Mucosa of stomach (tissue), 1 donor: ENCODE data around the gene PRKN.

Source experiments
- H3K27me3 ChIP-seq: one replicate; pipeline ENCODE4 v1.7.0; 2013; ENCODE audit warnings: mild to moderate bottlenecking, low read length; ENCODE audit not compliant: control insufficient read depth, insufficient read depth
- H3K36me3 ChIP-seq: one replicate; pipeline ENCODE4 v1.7.0; 2013; ENCODE audit warnings: low read length; ENCODE audit not compliant: control insufficient read depth, insufficient read depth
- H3K4me1 ChIP-seq: one replicate; pipeline ENCODE4 v1.7.0; 2013; ENCODE audit warnings: mild to moderate bottlenecking, low read length; ENCODE audit not compliant: control insufficient read depth, insufficient read depth
- H3K4me3 ChIP-seq: one replicate; pipeline ENCODE4 v1.7.0; 2013; ENCODE audit warnings: low read length
- H3K9ac ChIP-seq: one replicate; pipeline ENCODE4 v1.7.0; 2013; ENCODE audit warnings: mild to moderate bottlenecking, low read length, moderate library complexity
- H3K9me3 ChIP-seq: one replicate; pipeline ENCODE4 v1.7.0; 2013; ENCODE audit warnings: mild to moderate bottlenecking, low read length, moderate library complexity; ENCODE audit not compliant: control insufficient read depth
- donor health status: Pancreatic carcinoma.

PRKN gene

GRCh38 chr6:161946461-161946860 is 781.1 kb downstream of the PRKN start:
- no peaks in the 10 kb centered on the region for H3K4me1 ChIP-seq
- no peaks in the 10 kb centered on the region for H3K36me3 ChIP-seq
- H3K9me3 ChIP-seq = no peaks in the 10 kb centered on the region
- H3K9ac ChIP-seq = no peak overlapping the region
- H3K27me3 ChIP-seq = no peaks in the 10 kb centered on the region
- H3K4me3 ChIP-seq = no peak overlapping the region

GRCh38 chr6:161943561-161943960 is 784.0 kb downstream of the PRKN start:
- H3K4me1 ChIP-seq = no peaks in the 10 kb centered on the region
- H3K36me3 ChIP-seq = no peaks in the 10 kb centered on the region
- no peak overlapping the region for H3K9ac ChIP-seq
- H3K4me3 ChIP-seq = no peak overlapping the region
- no peaks in the 10 kb centered on the region for H3K27me3 ChIP-seq
- H3K9me3 ChIP-seq = no peaks in the 10 kb centered on the region

- Histone ChIP-seq H3K4me3 (no peak overlapping the region), H3K27me3 (no peaks in the 10 kb centered on the region), H3K9ac (no peak overlapping the region), H3K4me1 (no peaks in the 10 kb centered on the region), H3K9me3 (no peaks in the 10 kb centered on the region), H3K36me3 (no peaks in the 10 kb centered on the region)
Observed at GRCh38 chr6:161941565-161941964, 786.0 kb downstream of the PRKN start.

DNA sequence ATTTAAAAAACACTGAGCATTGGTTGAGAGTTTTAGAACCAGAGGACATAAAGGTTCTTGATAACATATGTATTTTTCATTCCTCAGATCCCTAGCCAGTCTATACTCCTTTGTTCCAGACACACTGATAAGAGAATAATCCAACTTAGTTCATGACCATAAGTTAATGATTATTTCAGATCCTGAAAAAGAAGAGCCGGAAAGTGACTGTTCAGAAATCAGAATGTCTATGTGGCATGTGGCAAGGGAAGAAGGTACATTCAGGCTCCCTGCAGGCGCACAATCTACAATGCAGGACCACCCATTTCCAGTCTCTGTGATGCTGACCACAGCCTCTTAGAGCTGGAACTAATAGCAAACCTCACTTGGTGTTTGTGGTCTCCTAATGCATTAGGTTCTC is 787.0 kb downstream of the PRKN start:
- Histone ChIP-seq H3K4me3 (no peak overlapping the region), H3K9ac (no peak overlapping the region), H3K4me1 (no peaks in the 10 kb centered on the region), H3K36me3 (no peaks in the 10 kb centered on the region), H3K27me3 (no peaks in the 10 kb centered on the region), H3K9me3 (no peaks in the 10 kb centered on the region)

DNA sequence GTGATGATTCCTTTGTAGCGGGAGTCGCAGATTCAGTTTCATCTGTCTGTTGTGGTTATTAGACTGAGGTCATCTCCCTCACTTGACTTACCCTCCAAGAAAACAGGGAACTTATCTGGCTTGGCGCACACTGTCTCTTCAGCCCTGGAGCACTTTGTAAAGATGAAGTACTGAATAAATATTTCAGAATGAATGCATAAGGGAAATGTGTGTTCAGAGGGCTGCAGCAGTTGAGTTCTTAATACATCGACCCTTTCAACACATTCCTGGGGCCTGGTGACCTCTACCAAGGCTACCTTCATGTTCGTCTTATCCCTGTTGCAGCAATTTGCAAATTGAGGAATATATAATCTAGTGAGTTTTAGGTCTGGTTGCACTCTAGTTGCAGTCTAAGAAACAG is 801.2 kb downstream of the PRKN start:
- Histone ChIP-seq H3K9me3 (no peaks in the 10 kb centered on the region), H3K9ac (no peak overlapping the region), H3K27me3 (no peaks in the 10 kb centered on the region), H3K4me1 (peaks cover 9% of the 10 kb centered on the region), H3K4me3 (no peak overlapping the region), H3K36me3 (no peaks in the 10 kb centered on the region)

GRCh38 chr6:161924516-161925116 is 803.0 kb downstream of the PRKN start:
- H3K27me3 ChIP-seq = no peaks in the 10 kb centered on the region
- peaks cover 9% of the 10 kb centered on the region for H3K4me1 ChIP-seq
- no peaks in the 10 kb centered on the region for H3K36me3 ChIP-seq
- no peaks in the 10 kb centered on the region for H3K9me3 ChIP-seq
- no peak overlapping the region for H3K4me3 ChIP-seq
- no peak overlapping the region for H3K9ac ChIP-seq

DNA sequence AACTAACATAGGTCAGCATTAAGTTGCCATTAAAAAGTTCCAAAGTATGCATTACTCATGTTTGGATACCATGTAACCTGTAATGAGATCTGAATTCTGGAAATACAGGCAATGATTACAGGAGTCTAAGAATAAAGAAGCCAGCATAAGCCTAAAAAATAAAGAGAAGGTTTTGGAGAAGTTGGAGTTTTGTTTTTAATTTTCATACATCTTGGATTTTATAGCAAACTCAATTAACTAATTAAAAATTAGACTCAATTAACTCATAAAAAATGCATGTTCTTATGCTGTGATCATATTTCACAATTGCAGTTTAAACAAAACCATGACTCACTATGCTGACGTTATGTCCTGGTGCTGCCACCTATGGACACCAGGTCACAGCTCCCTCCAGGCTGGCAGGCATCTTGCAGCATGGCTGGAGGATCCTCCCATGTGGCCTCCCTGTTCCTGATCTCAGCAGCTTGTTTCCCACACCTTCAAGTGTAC is 804.9 kb downstream of the PRKN start:
- Histone ChIP-seq H3K36me3 (no peaks in the 10 kb centered on the region), H3K4me1 (peaks cover 5% of the 10 kb centered on the region), H3K27me3 (no peaks in the 10 kb centered on the region), H3K9ac (no peak overlapping the region), H3K9me3 (no peaks in the 10 kb centered on the region), H3K4me3 (no peak overlapping the region)

DNA sequence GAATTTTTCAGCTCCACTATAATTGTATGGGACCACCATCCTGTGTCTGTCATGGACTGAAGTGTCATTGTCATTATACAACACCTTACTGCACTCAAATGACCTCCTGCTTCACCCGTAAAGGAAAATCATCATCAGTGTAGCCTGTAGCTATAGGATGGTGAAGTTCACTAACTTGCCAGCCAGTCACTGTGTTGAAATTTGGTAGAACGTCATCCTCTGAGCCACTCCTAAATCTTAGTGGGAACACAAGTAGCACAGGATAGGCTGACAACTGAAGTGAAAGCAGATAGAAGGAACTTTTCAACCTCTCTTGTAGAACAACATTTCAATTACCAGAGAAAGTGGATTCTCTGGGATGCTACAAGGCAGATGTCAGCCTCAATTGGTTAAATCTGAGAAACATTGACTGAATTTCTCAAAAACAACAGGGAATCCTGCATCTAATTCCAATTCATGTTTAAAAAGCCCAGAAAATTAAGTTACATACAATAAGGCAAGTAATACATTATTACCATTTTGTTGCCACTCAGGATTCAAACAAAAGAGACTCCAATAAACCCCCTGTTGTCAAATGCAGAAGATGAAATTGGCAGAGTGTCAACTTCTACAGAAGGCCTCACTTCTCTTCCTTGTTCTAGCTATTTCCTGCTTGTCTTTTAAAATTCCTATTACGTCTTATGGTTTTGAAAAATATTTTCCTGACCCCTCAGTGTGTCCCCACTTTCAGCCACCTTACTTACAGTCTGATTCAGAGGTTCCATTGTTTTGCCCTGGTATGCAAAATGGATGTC is 805.8 kb downstream of the PRKN start:
- Histone ChIP-seq H3K27me3 (no peaks in the 10 kb centered on the region), H3K4me3 (no peak overlapping the region), H3K9ac (no peak overlapping the region), H3K36me3 (no peaks in the 10 kb centered on the region), H3K9me3 (no peaks in the 10 kb centered on the region), H3K4me1 (peaks cover 5% of the 10 kb centered on the region)

DNA sequence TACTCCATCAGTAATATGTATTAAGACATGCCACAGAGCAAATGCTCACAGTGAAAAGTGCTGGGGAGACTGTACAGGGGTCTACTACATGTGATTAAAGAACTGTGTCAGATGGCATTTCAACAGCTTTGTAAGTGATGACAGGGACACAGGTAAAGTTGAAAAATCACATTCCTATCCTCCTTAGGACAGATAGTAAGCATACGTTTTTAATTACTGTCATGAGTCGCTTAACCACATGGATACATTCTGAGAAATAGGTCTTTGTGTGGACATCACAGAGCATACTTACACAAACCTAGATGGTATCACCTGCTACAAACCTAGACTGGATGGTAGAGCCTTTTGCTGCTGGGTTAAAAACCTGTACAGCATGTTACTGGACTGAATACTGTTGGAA is 807.9 kb downstream of the PRKN start:
- no peaks in the 10 kb centered on the region for H3K27me3 ChIP-seq
- H3K9me3 ChIP-seq = no peaks in the 10 kb centered on the region
- no peak overlapping the region for H3K9ac ChIP-seq
- no peak overlapping the region for H3K4me3 ChIP-seq
- H3K4me1 ChIP-seq = peaks cover 5% of the 10 kb centered on the region
- no peaks in the 10 kb centered on the region for H3K36me3 ChIP-seq

DNA sequence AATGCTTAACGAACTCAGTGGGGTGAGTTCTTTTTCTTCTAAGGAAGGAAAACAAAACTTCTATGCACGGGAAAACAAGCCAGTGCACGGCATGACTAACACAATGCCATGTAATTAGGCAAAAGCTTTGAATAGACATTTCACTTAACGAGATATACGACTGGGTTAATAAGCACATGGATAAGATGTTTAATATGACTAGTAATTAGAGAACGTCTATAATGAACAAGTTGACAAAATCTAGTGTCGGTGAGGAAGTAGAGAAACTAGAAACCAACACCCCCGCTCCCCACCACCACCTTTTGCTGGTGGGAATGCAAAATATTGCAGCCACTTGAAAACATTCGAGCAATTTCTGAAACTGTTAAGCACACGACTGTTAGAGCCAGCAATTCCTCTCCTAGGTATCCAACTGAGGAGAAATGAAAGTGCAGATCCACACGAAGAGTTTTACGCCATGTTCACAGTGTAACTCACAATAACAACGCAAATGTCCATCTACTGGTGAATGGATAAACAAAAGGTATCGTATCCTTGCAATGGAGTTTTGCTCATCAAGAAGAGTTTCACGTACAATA is 808.8 kb downstream of the PRKN start:
- no peak overlapping the region for H3K4me3 ChIP-seq
- H3K9me3 ChIP-seq = no peaks in the 10 kb centered on the region
- no peaks in the 10 kb centered on the region for H3K36me3 ChIP-seq
- no peak overlapping the region for H3K9ac ChIP-seq
- H3K4me1 ChIP-seq = peaks cover 5% of the 10 kb centered on the region
- H3K27me3 ChIP-seq = no peaks in the 10 kb centered on the region

GRCh38 chr6:161918109-161918531 is 809.4 kb downstream of the PRKN start:
- Histone ChIP-seq H3K9me3 (no peaks in the 10 kb centered on the region), H3K36me3 (no peaks in the 10 kb centered on the region), H3K9ac (no peak overlapping the region), H3K27me3 (no peaks in the 10 kb centered on the region), H3K4me3 (no peak overlapping the region), H3K4me1 (peaks cover 4% of the 10 kb centered on the region)

DNA sequence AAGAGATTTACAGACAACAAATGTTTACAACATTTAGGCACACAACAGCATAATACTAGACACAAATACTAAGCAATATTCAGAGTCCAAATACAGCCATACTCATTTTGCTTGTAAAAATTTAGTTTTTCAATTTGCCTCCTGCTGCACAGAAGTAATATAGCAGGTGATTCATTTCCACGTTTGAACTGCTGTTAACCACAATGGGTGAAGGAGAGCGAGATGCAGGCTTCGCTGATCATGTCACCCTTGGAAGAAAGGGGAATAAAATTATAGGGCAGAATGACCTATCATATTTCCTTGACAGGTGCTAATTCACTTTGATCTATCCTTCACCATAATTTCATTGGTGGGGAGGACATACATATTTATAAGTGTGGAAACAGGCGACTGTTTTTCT is 809.9 kb downstream of the PRKN start:
- Histone ChIP-seq H3K4me1 (no peaks in the 10 kb centered on the region), H3K4me3 (no peak overlapping the region), H3K27me3 (no peaks in the 10 kb centered on the region), H3K9me3 (no peaks in the 10 kb centered on the region), H3K36me3 (no peaks in the 10 kb centered on the region), H3K9ac (no peak overlapping the region)
